ENCODE data around the gene GYS1. TPM values are rescaled to one million over a fixed set of nuclear protein-coding genes. Genes with fewer than 3 reads are reported as not detected.

Gene GYS1
- total RNA-seq, 4 donors from 2014 or later: 28.8 to 42.0 (median 31.0) TPM

DNA sequence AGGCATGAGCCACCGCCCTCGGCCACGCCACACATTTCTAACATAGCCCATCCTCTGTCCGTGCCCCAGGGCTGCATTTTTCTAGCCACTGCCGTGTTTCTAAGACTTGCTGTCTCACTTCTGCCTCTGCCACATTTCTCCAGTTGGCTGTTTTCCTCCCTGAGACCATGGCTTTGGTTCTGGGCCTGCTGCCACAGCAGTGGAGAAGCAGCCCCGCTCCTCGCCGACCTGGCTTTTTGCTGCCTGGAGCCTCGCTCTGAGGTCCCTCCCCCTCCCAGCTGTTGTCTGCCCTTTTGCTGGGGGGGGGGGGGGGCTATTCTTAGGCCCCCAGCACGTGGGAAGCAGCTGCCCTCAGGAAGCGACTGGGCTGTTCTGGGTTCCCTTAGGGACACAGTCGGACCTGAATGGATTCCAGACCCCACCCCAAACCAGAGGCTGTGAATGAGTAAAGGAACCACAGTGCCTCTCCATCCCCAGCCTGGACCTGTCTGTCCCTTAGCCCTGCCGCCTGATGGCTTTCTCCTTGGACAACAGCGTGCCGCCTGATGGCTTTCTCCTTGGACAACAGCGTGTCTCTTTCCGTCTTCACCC, 3.3 kb downstream of the GYS1 start:
- WGBS, 2 donors: 67 to 69% methylated on average over 17 of the region's 17 CpGs
- Histone ChIP-seq H3K4me1 (peaks cover 0 to 38% (median 23%) of the 10 kb centered on the region in 4 donors), H3K36me3 (peaks cover 0 to 56% (median 13%) of the 10 kb centered on the region in 3 donors), H3K27ac (no peak overlapping the region), H3K27me3 (no peaks in the 10 kb centered on the region), H3K4me3 (no peak overlapping the region), H3K9me3 (no peaks in the 10 kb centered on the region)
- TF ChIP-seq EP300 (IDR thresholded peaks at IDR 0.05) (no peak), POLR2A (IDR thresholded peaks at IDR 0.05) (no peak)
- TF ChIP-seq, protein P1, sequence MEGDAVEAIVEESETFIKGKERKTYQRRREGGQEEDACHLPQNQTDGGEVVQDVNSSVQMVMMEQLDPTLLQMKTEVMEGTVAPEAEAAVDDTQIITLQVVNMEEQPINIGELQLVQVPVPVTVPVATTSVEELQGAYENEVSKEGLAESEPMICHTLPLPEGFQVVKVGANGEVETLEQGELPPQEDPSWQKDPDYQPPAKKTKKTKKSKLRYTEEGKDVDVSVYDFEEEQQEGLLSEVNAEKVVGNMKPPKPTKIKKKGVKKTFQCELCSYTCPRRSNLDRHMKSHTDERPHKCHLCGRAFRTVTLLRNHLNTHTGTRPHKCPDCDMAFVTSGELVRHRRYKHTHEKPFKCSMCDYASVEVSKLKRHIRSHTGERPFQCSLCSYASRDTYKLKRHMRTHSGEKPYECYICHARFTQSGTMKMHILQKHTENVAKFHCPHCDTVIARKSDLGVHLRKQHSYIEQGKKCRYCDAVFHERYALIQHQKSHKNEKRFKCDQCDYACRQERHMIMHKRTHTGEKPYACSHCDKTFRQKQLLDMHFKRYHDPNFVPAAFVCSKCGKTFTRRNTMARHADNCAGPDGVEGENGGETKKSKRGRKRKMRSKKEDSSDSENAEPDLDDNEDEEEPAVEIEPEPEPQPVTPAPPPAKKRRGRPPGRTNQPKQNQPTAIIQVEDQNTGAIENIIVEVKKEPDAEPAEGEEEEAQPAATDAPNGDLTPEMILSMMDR (IDR thresholded peaks at IDR 0.05): no peak
- no peak for DNase-seq (ENCODE audit: low spot score in 2 of 2)

DNA sequence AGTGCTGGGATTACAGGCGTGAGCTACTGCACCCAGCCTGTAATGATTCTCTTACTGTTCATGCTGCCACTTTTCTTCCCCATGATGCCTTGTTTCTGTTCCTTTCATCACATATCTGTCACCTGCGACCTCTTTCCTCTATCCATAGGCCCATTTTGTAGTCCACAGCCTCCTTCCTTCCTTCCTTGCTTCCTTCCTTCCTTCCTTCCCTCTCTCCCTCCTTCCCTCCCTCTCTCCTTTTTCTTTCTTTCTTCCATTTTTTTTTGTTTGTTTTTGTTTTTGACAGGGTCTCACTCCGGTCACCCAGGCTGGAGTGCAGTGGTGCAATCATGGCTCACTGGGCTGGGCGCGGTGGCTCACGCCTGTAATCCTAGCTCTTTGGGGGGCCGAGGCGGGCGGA, 4.2 kb downstream of the GYS1 start:
- DNase-seq (ENCODE audit: low spot score in 2 of 2): no peak
- no peak for TF ChIP-seq EP300 (IDR thresholded peaks at IDR 0.05)
- TF ChIP-seq, protein P1 (IDR thresholded peaks at IDR 0.05): no peak
- no peak for TF ChIP-seq POLR2A (IDR thresholded peaks at IDR 0.05)
- H3K27ac ChIP-seq: no peak overlapping the region
- peaks cover 0 to 65% (median 13%) of the 10 kb centered on the region in 3 donors for H3K36me3 ChIP-seq
- H3K9me3 ChIP-seq: no peaks in the 10 kb centered on the region
- H3K4me3 ChIP-seq: no peak overlapping the region
- no peaks in the 10 kb centered on the region for H3K27me3 ChIP-seq
- 91 to 95% methylated on average over 9 of the region's 9 CpGs for WGBS, 2 donors
- H3K4me1 ChIP-seq: peaks cover 0 to 29% (median 14%) of the 10 kb centered on the region in 4 donors

DNA sequence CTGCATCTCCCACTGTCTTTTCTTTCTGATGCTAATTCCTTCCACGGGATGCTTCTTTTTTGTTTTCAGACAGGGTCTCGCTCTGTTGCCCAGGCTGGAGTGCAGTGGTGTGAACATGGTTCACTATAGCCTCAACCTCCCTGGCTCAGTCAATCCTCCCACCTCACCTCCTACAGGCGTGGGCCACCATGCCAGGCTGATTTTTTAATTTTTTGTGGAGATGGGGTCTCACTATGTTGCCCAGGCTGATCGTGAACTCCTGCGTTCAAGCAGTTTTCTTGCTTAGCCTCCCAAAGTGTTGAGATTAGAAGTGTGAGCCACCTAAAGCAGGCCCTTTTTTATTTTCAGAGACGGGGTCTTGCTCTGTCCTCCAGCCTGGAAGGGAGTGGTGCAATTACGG, 4.8 kb downstream of the GYS1 start:
- WGBS, 2 donors: 95 to 96% methylated on average over 7 of the region's 7 CpGs
- DNase-seq (ENCODE audit: low spot score in 2 of 2): no peak
- H3K27me3 ChIP-seq: no peaks in the 10 kb centered on the region
- peaks cover 0 to 71% (median 17%) of the 10 kb centered on the region in 3 donors for H3K36me3 ChIP-seq
- no peak overlapping the region for H3K4me3 ChIP-seq
- peaks cover 0 to 29% (median 14%) of the 10 kb centered on the region in 4 donors for H3K4me1 ChIP-seq
- TF ChIP-seq POLR2A (IDR thresholded peaks at IDR 0.05) (no peak), EP300 (IDR thresholded peaks at IDR 0.05) (no peak)
- TF ChIP-seq, protein P1 (IDR thresholded peaks at IDR 0.05): no peak
- H3K9me3 ChIP-seq: no peaks in the 10 kb centered on the region
- no peak overlapping the region for H3K27ac ChIP-seq

DNA sequence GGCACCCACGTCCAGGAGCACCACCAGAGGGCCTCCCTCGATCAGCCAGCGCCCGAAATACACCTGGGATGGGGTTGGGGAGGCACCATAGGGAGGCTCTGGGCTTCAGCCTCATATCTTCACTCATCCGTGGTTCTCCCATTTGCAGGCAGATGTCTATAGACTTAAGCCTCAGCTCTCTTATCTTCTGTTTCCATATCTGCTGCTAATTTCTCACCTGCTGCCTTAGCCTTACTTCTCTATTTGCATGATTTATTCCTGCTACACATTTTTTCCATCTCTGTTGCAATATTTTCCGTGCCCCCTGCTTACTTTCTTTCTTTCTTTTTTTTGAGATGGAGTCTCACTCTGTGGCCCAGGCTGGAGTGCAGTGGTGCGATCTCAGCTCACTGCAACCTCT, 5.8 kb downstream of the GYS1 start:
- DNase-seq (ENCODE audit: low spot score in 2 of 2): no peak
- H3K4me3 ChIP-seq: no peak overlapping the region
- 85 to 89% methylated on average over 7 of the region's 7 CpGs for WGBS, 2 donors
- TF ChIP-seq EP300 (IDR thresholded peaks at IDR 0.05): no peak
- TF ChIP-seq, protein P1 (IDR thresholded peaks at IDR 0.05): no peak
- no peak for TF ChIP-seq POLR2A (IDR thresholded peaks at IDR 0.05)
- H3K36me3 ChIP-seq: peaks cover 0 to 80% (median 19%) of the 10 kb centered on the region in 3 donors
- no peaks in the 10 kb centered on the region for H3K27me3 ChIP-seq
- H3K27ac ChIP-seq: no peak overlapping the region
- no peaks in the 10 kb centered on the region for H3K9me3 ChIP-seq
- peaks cover 0 to 29% (median 14%) of the 10 kb centered on the region in 4 donors for H3K4me1 ChIP-seq

DNA sequence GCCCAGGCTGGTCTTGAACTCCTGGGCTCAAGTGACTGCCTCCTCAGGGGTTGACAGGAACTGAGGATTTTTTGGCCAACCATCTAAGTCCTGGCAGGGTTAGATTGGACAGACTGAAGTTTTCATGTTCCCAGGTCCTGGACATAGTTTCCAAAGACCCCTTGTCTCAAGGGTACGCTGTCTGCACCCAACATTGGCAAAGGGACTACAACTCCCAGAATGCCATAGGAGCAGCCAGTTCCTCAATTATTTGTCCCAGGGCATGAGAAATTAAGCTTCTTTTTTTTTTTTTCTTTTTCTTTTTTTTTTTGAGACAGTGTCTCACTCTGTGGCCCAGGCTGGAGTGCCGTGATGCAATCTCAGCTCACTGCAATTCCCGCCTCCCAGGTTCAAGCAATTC, 6.9 kb downstream of the GYS1 start:
- TF ChIP-seq EP300 (IDR thresholded peaks at IDR 0.05) (no peak), POLR2A (IDR thresholded peaks at IDR 0.05) (no peak)
- TF ChIP-seq, protein P1 (IDR thresholded peaks at IDR 0.05): no peak
- no peak for DNase-seq (ENCODE audit: low spot score in 2 of 2)
- Histone ChIP-seq H3K4me1 (peaks cover 0 to 18% (median 4%) of the 10 kb centered on the region in 4 donors), H3K27me3 (no peaks in the 10 kb centered on the region), H3K36me3 (peaks cover under 1 to 92% (median 24%) of the 10 kb centered on the region in 3 donors), H3K27ac (no peak overlapping the region), H3K4me3 (no peak overlapping the region), H3K9me3 (no peaks in the 10 kb centered on the region)
- 87 to 95% methylated on average over 3 of the region's 3 CpGs for WGBS, 2 donors

Data from tibial nerve (tissue), 4 donors.